Measurements from ENCODE around the gene SLC5A4.

- no peak for TF ChIP-seq CTCF (conservative IDR thresholded peaks at IDR 0.05; ENCODE audit: low read depth, low read length)
- TF ChIP-seq POLR2A (IDR thresholded peaks at IDR 0.05; ENCODE audit: low read depth, low read length): no peak
- TF ChIP-seq CEBPB (IDR thresholded peaks at IDR 0.05; ENCODE audit: low read depth, low read length): no peak
- TF ChIP-seq BHLHE40 (IDR thresholded peaks at IDR 0.05; ENCODE audit: low read depth, low read length): no peak
Observed at GRCh38 chr22:32255217-32255616, at the start of gene SLC5A4.

All from IMR-90 (cell line).